Measurements from ENCODE around the gene SLC40A1. TPM values are rescaled to one million over a fixed set of nuclear protein-coding genes. Genes with fewer than 3 reads are reported as not detected.

Gene SLC40A1
- total RNA-seq, 1 donor from 2014 or later: 8.3 TPM

GRCh38 chr2:189574793-189575475 is 5.7 kb downstream of the SLC40A1 start:
- Histone ChIP-seq H3K27me3 (ENCODE audit: control insufficient read depth, insufficient read depth, low read length) (no peaks in the 10 kb centered on the region), H3K36me3 (ENCODE audit: control insufficient read depth, insufficient read depth, low read length) (no peaks in the 10 kb centered on the region), H3K4me3 (ENCODE audit: low read depth, low read length) (no peak overlapping the region)
- DNase-seq (ENCODE audit: low read depth): peak; percentile 39
- no peak for TF ChIP-seq CTCF (IDR thresholded peaks at IDR 0.05; ENCODE audit: insufficient read depth, low read length, poor library complexity, severe bottlenecking)

GRCh38 chr2:189570570-189571031 is 10.0 kb downstream of the SLC40A1 start:
- Histone ChIP-seq H3K27me3 (ENCODE audit: control insufficient read depth, insufficient read depth, low read length) (no peaks in the 10 kb centered on the region), H3K4me3 (ENCODE audit: low read depth, low read length) (no peak overlapping the region), H3K36me3 (ENCODE audit: control insufficient read depth, insufficient read depth, low read length) (no peaks in the 10 kb centered on the region)
- no peak for TF ChIP-seq CTCF (IDR thresholded peaks at IDR 0.05; ENCODE audit: insufficient read depth, low read length, poor library complexity, severe bottlenecking)
- peak; percentile 47 for DNase-seq (ENCODE audit: low read depth)

- DNase-seq (ENCODE audit: low read depth): no peak
- no peak for TF ChIP-seq CTCF (IDR thresholded peaks at IDR 0.05; ENCODE audit: insufficient read depth, low read length, poor library complexity, severe bottlenecking)
- Histone ChIP-seq H3K36me3 (ENCODE audit: control insufficient read depth, insufficient read depth, low read length) (no peaks in the 10 kb centered on the region), H3K27me3 (ENCODE audit: control insufficient read depth, insufficient read depth, low read length) (no peaks in the 10 kb centered on the region), H3K4me3 (ENCODE audit: low read depth, low read length) (no peak overlapping the region)
Measured at GRCh38 chr2:189569295-189569910, 11.2 kb downstream of the SLC40A1 start.

GRCh38 chr2:189566046-189566445 is 14.5 kb downstream of the SLC40A1 start:
- no peaks in the 10 kb centered on the region for H3K27me3 ChIP-seq (ENCODE audit: control insufficient read depth, insufficient read depth, low read length)
- DNase-seq (ENCODE audit: low read depth): no peak
- H3K36me3 ChIP-seq (ENCODE audit: control insufficient read depth, insufficient read depth, low read length): no peaks in the 10 kb centered on the region
- no peak overlapping the region for H3K4me3 ChIP-seq (ENCODE audit: low read depth, low read length)
- no peak for TF ChIP-seq CTCF (IDR thresholded peaks at IDR 0.05; ENCODE audit: insufficient read depth, low read length, poor library complexity, severe bottlenecking)

- TF ChIP-seq CTCF (IDR thresholded peaks at IDR 0.05; ENCODE audit: insufficient read depth, low read length, poor library complexity, severe bottlenecking): no peak
- no peak for DNase-seq (ENCODE audit: low read depth)
- no peaks in the 10 kb centered on the region for H3K36me3 ChIP-seq (ENCODE audit: control insufficient read depth, insufficient read depth, low read length)
- no peak overlapping the region for H3K4me3 ChIP-seq (ENCODE audit: low read depth, low read length)
- H3K27me3 ChIP-seq (ENCODE audit: control insufficient read depth, insufficient read depth, low read length): no peaks in the 10 kb centered on the region
Measured at GRCh38 chr2:189561371-189562038, 19.1 kb downstream of the SLC40A1 start.
